ENCODE data around the gene ZNF791.
"Not testable (repeated sequence)": the region's sequence is repeated elsewhere in the genome, so short reads cannot be mapped to it uniquely, and the experiment has no call there.

ZNF791 gene

DNA sequence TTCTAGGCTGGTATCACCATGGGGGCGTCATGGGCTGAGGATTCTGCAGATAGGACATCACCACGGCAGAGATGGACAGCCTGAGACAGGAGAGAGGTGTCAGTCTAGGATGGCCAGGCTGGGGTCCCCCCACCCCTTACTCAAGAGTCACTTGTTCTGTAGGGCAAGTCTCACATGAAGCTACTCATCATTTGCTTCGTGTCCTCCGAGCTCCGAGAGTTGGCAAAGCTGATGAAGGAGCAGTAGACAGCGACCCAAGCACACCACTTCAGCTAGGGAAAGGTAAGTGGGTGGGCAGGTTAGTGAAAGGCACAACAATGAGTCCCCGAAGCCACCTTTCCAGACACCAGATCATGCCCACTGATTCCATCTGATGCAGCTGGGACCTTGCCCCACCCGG is 57.6 kb downstream of the ZNF791 start:
- no peak for DNase-seq

DNA sequence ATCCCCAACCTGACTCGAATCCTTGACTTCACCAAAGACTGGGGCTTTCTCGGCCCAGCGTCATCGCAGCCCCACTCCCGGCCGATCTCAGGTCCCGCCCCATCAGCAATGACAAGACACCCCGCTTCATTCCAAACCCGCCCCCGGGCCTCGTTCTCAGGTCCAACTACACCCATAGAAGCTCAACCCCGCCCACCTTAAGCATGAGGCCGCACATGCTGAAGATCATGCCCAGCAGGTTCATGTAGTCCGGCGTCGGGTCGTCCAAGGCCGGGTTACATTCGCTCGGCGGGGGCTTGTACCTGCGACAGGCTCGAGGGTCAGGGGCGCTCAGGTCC is 58.2 kb downstream of the ZNF791 start:
- DNase-seq: no peak

DNA sequence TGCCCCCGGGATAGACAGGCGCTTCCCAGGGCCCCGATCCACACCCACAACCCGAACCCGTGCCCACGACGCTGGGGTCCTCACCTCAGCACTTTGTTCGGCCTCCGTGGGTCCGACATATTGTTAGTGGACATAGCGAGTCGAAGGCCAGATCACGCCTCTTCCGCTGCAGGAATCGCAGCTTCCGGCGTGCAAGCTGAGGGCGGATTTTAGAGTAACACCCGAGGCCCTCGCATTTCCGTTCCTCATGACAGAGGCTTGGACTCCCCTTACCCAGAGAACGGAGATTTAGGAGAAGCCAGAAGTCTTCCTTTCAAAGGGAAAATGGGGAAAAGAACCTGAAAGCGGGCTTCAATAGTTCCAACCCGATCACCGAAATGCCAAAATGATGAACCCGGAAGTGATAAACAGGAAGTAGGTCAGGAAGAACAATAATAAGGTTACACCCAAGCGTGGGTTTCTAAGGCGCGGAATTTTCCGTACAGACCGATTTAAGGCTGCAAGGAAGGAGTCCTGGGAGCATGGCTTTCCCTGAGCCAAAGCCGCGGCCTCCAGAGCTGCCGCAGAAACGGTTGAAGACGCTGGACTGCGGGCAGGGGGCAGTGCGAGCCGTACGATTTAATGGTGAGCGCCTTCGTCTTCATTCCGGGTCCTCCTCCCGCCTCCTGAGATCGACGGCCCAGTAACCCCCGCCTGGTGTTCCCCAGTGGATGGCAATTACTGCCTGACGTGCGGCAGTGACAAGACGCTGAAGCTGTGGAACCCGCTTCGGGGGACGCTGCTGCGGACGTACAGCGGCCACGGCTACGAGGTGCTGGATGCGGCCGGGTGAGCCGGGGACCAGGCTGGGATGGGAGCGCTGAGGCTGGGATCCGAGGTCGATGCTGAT is 58.8 kb downstream of the ZNF791 start:
- DNase-seq: peak; percentile 54

DNA sequence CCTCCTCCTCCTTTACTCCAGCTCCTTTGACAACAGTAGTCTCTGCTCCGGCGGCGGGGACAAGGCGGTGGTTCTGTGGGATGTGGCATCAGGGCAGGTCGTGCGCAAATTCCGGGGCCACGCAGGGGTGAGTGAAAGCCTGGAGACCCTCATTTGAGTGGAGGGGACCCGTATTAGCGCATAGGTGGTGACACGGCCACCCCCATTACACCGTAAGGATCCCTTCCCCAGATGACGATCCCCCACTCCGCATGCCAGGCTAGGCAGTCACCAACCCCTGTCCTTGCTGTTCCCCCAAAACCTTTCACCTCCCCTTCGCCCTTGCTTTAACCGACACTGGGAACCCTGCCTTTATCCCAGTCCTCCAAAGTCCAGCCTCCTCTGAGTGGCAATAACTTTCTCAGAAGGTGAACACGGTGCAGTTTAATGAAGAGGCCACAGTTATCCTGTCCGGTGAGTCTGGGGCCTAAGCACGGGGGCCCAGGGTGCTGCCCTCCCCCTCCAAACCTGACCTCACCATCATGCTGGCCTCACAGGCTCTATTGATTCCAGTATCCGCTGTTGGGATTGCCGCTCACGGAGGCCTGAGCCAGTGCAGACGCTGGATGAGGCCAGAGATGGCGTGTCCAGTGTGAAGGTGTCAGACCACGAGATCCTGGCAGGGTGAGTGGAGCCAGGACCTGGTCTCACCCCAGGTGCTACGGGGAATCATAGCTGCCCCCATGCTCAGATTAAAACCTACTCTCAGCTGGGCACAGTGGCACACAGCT is 59.6 kb downstream of the ZNF791 start:
- no peak for DNase-seq

DNA sequence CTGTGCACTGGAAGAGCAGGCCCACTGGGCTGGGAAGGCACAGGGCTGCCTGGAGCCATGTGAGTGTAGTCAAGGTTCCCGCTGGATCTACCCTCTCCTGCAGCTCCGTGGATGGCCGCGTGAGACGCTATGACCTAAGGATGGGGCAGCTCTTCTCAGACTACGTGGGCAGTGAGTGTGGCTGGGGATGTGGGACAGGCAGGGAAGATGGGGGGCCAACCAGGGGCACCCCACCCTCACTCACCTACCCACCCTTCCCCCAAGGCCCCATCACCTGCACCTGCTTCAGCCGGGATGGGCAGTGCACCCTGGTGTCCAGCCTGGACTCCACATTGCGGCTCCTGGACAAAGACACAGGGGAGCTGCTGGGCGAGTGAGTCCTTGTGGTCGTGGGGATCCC is 62.0 kb downstream of the ZNF791 start:
- DNase-seq: no peak

DNA sequence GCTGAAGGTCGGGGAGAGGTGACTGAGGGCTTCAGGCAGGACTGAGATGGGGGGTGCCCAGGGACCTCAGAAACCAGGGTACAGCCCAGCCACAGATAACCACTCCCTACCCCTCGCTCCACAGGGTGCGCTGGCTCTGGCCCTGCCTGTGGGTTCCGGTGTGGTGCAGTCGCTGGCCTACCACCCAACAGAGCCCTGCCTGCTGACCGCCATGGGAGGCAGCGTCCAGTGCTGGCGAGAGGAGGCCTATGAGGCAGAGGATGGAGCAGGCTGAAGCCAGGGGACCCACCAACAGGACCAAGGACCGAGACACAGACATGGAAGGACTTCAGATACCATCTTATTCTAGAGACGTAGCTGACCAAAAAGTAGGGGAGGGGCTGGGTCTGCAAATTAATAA is 64.7 kb downstream of the ZNF791 start:
- no peak for DNase-seq

DNA sequence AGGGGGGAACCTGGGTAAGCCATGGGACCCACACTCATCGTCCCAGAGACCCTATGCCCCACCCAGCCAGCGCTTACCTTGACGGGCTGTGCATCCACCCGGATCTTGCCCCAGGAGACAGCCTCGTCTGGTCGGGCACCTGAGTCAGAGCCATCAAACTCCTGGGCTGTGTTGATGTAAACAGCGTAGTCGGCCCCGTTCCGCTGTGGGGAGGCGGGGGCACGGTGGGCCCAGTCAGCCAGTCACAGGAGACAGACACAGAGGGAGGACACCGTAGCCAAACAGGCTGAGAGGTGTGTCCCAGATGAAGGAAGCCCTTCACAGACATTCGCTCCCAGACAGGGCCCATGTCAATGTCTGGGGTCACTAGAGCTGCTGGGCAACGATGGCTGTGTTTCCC is 65.2 kb downstream of the ZNF791 start:
- no peak for DNase-seq

DNA sequence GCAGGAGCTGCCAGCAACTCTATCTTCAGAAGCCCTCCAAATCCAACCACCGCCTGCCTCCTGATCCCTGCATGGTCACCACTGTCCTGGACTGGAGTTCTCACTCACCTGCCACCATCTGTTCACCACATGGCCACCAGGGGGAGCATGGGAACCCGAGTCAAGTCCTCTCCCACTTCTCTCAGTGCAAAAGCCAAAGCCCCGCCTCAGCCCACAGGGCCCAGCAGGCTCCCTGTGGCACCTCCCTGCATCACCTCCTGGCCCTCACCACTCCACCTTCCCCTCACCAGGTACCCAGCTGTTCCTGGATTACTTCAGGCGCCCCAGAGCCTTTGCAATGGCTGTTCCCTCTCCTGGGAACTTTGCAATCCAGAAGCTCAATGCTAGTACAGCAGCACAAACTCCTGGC is 65.7 kb downstream of the ZNF791 start:
- peak; percentile 45 for DNase-seq

DNA sequence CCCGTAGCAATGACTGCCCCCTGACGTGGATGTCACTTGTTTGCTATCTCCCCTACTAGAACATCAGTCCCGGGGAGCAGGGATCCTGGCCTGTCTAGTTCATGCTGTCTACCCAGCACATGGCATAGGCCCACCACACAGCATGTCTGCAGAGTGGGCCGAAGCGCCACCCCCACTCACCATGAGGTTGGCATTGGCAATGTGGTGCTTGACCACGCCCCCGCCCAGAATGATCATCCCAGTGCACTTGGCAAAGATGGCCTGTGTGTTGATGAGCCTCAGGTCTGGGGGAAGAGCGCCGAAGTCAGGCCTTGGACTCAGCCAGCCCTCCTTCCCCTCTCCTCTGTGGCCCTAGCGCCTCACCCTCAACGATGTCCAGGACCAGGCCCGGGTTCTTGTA is 66.2 kb downstream of the ZNF791 start:
- no peak for DNase-seq

DNA sequence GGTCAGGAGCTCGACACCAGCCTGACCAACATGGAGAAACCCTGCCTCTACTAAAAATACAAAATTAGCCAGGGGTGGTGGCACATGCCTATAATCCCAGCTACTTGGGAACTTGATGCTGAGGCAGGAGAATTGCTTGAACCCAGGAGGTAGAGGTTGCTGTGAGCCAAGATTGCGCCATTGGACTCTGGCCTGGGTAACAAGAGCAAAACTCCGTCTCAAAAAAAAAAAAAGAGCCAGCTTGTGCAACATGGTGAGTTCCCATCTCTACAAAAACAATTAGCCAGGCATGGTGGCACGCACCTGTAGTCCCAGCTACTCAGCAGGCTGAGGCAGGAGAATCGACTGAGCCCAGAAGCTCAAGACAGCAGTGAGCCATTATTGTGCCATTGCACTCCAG is 67.3 kb downstream of the ZNF791 start:
- DNase-seq: not testable (repeated sequence)

DNA sequence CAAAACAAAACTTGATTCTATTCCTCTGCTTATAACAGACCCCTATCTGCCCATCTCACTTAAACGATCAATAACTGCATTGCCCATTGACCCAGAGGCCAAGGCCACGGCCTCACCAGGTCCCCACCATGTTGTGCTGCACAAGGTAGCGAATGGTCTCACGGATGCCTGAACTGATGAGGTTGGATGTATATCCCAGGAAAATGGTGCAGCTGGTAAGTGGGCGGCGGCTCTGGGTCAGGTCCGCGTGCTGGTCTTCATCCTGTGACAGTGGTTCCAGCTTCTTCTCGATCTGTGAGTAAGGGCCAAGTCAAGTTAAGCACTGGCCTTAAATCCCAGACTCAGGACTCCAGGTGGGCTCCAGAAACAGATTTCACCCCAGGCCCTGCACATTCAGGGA is 69.3 kb downstream of the ZNF791 start:
- DNase-seq: no peak

DNA sequence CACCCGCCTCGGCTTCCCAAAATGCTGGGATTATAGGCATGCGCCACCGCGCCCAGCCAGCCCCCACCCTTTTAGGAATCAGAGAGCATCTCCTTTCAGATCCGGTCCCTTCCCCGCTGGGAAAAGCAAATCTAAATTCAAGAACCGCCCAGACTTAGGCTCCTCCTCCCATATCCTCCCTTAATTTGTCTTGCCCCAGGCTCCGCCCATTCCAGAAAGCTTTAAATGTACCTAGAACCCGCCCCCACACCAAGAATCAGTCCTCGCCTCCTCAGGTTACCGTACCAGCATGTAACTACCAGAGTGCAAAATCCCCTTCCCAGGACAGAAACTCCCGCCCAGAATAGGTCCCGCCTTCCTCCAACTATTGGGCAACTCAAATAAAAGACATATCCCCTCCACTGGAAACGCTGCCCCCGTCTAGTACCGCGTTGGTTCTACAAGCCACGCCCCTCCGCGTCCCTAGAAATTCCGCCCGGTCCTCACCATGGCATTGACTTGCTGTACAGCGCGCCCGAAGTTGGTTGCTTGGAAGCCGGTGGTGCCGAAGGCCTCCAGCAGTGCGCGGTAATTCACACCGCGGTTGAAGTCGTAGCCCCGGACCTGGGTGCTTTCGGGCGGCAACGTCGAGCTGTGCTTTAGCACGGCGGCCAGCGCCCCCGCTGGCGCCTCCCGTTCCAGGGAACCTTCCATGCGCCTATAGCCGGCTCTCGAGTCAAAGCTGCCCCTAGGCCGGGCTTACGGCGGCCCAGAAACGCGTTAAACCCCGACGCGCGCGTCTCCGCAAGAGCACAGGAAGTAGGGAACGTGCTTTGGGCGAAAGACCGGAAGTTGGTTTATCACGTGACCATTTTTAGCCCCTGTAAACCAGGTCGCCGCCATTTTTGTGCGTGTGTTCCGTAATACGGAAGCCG is 70.6 kb downstream of the ZNF791 start, which contains the start of gene DHPS:
TSS of gene DHPS (minus strand) at position 807 of the 914 bp plus-strand sequence. CDS start at position 693, 114 bp downstream.
- peak; percentile 96 for DNase-seq
